Stimulated activated CD8-positive, alpha-beta memory T cell treated with anti-CD3 and anti-CD28 coated beads, Interleukin-2, amount 100 ng/mL, for 1 hour (primary cell): ENCODE measurements around the gene LUZP1.

Source experiments
- DNase-seq, 2 donors: peaks; one replicate each; pipeline ENCODE4 v3.0.0-alpha.2; 2020; ENCODE audit warnings: low read depth in 2 of 2

LUZP1 gene

DNA sequence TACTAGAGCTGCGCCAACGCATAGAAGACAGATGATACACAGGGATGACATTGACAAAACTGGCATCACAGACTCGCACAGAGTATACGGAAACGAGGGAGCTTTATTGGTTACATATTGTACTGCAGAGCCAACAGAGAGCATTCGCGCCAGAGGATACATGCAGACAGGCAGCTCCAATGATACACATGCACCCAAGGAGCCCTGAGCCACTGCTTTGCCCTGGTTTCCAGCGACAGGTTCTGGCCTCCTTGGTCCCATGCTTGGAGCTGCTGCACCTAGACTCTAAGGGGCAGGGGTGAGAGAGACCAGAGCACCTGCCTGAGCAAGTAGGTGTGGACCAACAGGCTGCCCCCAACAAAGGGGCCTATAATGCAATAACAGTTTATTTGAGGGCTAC, 83.8 kb downstream of the LUZP1 start:
- no peak for DNase-seq

DNA sequence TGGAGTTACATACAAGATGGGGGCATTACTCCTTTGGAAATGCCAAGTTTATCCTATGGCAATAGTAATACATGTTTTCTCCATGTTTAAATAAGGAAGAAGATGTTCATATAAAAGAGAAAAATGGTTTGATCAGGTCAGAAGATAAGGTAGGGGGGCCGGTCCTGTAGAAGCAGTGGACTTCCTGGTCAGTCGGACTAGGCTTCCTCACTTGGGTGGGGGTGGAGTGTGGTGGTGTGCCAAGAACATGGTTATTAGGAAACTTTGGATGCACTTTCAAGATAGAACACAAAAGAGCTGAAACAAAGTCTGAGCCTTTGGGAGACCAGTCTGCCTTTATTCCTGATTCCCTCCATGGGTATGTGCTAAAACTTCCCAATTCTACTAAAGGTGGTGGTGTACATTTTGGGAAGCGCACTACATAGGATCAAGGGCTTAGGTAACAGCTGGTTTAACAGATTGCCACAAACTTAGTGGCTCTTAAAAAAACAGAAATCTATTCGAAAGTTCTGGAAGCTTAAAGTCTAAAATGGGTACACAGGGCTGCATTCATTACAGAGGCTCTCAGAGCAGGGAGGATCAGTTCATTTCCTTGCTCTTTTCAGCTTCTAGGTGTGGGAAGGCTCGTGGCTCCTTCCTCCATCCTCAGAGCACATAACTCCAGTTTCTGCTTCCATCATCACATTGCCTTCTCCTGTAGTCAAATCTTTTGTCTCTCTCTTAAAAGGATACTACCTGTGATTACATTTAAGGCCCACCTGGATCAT, 84.8 kb downstream of the LUZP1 start:
- DNase-seq: no peak

GRCh38 chr1:23081376-23081775, 87.3 kb downstream of the LUZP1 start:
- DNase-seq: no peak

DNA sequence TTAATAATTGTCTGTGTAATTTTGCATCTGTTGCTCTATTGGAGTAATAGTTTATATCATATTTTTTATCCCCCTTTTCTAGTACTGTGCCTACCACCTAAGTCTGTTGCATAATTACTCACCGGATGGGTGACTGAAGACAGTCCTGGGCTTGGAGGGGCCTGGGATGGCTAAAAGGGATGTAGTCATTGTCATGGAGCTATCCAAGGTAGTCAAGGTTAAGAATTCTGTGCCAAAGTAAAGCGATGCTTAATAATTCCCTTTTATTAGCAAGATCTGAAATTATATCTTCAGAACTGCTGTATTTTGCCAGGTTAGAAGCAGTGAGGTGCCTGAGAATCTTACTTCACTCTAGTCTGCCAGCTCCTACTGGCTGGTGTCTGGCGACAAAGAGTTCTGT, 87.8 kb downstream of the LUZP1 start:
- no peak for DNase-seq

- DNase-seq: no peak
Observed at GRCh38 chr1:23079025-23079424, 89.6 kb downstream of the LUZP1 start.

DNA sequence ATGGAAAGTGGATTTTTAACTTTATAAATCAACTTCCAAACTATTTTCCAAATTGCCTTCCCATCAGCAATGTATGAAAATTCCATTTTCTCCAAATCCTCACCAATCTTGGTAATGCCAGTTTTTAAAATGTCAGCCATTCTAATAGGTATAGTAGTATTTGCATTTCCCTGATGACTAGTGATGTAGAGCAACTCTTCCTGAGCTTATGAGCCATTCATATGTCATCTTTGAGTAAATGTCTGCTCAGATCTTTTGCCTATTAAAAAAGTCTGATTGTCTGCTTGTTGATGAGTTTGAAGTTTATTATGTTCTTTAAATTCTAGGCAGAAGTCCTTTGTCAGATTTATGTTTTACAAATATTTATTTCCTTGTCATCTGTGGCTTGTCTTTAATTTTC, 94.6 kb downstream of the LUZP1 start:
- no peak for DNase-seq

GRCh38 chr1:23069675-23070074, 99.0 kb downstream of the LUZP1 start:
- no peak for DNase-seq

DNA sequence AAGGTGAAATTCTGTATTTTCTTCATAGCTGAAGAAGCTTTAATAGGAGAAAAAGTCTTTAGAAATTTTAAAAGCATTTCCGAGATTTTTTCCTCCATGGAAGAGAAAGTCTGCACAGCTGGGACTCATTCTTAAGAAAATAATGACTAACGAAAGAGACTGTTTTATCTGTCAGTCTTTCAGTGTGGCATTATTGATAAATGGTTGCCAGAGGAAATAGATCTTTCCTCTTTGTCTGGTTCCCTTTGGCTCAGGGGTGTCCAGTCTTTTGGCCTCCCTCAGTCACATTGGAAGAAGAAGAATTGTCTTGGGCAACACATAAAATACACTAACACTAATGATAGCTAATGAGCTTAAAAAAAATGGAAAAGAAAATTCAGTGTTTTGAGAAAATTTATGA, 99.5 kb downstream of the LUZP1 start:
- no peak for DNase-seq

- no peak for DNase-seq
Observed at GRCh38 chr1:23066075-23066474, 102.6 kb downstream of the LUZP1 start.

DNA sequence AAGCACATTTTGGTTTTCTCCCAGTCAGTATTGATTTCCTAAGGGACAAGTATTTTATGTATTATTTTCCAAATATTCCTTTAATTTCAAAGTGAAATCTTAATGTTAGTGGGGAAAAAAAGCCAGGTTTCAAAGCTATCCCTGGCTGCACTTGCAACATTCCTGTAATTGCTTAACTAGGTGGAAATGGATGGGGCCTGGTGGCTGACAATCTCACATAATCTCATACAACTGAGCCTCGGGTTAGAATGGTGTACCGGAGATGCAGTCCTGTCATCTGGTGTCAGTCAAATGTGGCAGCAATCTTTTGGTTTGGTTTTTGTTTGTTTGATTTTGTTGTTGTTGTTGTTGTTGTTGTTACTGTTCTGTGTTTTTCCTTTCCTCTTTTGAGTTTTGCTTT, 103.3 kb downstream of the LUZP1 start:
- DNase-seq: no peak

- no peak for DNase-seq
Observed at GRCh38 chr1:23062271-23062670, 106.4 kb downstream of the LUZP1 start.

DNA sequence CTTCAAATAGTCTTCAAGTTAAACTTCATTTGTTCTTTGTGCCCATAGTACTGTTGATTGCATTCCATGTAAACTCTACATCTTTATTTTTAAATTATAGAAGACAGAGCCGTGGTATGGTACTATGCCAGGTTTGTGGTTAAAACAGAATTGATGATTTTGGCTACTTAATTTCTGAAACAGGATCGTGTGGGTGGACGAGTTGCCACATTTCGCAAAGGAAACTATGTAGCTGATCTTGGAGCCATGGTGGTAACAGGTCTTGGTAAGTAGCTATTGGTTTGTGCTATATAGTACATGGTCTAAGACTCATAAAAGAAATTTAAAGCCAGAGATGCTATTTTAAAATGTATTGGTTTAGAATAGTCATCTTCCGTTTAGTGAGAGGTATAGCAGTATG, 111.4 kb downstream of the LUZP1 start:
- no peak for DNase-seq

- no peak for DNase-seq
Observed at GRCh38 chr1:23051290-23051909, 117.3 kb downstream of the LUZP1 start.

GRCh38 chr1:23050201-23050600, 118.5 kb downstream of the LUZP1 start:
- no peak for DNase-seq

GRCh38 chr1:23044035-23044434, 124.6 kb downstream of the LUZP1 start:
- no peak for DNase-seq

GRCh38 chr1:23040509-23040908, 128.1 kb downstream of the LUZP1 start:
- no peak for DNase-seq

DNA sequence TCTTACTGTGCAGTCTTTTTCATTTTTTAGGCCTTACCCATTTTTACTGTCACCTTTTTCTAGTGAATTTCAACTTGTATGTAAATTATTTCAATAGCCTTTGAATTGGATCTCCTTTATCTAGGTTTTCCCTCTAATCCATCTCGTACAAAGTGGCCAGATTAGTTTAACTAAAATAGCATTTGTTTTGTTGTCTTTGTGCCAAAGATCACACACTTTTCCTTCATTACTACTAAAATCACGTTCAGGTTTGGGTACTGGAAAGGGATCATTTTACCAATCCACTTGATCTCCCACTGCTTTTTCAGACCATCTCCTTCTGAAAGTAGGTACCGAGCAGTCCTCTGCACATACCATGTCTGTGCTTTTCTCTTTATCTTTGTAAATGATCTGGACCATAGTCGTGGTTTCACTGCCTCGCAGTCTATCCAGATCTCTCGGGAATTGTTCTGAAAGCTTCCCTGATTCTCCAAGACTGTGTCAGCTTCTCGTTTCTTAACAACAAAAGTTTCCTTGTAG, 129.3 kb downstream of the LUZP1 start:
- no peak for DNase-seq

GRCh38 chr1:23037081-23037740, 131.4 kb downstream of the LUZP1 start:
- no peak for DNase-seq

GRCh38 chr1:23035823-23036452, 132.7 kb downstream of the LUZP1 start:
- no peak for DNase-seq
